IPS-11a (cell line): Measurements from ENCODE around the gene GABRR1.
"Not testable (repeated sequence)": the region's sequence is repeated elsewhere in the genome, so short reads cannot be mapped to it uniquely, and the experiment has no call there.

Experiments
- H3K4me3 ChIP-seq: one replicate; pipeline ENCODE4 v1.5.1; 2013; ENCODE audit warnings: low read depth, low read length, control low read depth

The GABRR1 gene

DNA sequence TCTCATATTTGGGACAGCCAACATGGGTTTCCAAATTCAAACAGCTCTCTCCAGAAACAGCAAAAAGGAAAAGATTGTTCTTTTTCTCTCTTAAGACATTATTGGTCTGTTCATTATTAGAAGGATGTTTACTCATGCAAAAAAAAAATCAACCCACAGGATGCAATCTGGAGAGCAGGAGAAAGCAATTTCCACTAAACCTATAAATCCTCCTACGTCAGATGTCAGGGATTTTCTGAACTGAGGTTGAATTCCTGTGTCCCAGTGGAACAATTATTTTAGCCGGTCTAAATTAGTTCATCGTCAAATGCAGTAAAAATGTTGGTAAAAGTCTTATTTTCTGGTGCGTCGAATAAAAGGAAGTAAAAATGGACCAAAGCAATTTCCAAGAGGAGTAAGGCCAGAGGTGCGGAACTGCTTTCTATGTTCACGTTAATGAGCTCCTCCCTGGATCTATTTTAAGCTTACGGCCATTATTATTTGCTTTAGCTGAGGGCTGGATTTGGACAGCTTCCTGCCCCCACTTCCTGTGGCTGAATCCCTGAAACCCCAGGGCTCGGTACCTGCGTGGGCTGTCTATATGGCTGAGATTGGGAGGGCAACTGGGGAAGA is at the start of gene GABRR1:
Gene GABRR1, minus strand, starts transcription at position 60 of the 612 bp plus-strand sequence. Its CDS starts 36 bp downstream, at position 24.
- no peak within 1 kb of the TSS for H3K4me3 ChIP-seq

DNA sequence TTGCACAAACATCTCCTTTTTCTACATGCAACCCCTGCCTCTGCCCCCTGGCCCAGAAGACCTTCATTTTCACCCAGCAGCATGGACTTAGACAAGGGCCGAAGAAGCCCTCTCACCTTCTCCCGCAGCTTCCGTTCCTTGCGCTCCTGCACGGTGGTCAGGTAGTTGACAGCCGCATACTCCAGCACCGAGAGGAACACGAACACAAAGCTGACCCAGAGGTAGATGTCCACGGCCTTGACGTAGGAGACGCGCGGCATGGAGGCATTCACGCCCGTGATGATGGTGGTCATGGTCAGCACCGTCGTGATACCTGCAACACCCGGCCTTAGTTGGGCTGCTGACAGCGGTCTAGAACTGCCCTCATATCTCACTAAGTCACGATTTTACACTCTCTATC is 47.1 kb upstream of the GABRR1 start:
- no peak overlapping the region for H3K4me3 ChIP-seq

GRCh38 chr6:89260832-89261231 is 43.7 kb upstream of the GABRR1 start:
- no peak overlapping the region for H3K4me3 ChIP-seq

DNA sequence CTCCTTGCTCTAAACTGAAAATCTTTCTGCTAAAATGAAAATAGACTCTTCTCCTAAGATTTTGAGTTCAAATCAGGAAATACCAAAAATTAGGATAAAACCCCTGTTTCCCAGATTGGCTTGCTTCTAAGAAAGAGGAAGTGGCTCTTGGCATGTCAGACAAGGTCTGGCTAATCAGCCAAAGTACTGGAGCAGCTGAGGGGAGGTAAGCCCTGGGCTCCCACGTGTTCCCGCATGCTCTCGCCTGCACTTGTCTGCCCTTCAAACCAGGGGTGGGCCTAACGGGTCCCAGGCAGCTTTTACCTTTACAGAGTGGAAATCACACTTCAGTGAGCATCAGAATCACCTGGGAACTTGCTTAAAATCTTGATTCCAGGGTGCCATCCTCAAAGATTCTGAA is 43.2 kb upstream of the GABRR1 start:
- no peak overlapping the region for H3K4me3 ChIP-seq

GRCh38 chr6:89258912-89259311 is 41.8 kb upstream of the GABRR1 start:
- no peak overlapping the region for H3K4me3 ChIP-seq

- H3K4me3 ChIP-seq = no peak overlapping the region
Observed at GRCh38 chr6:89257781-89258180, 40.6 kb upstream of the GABRR1 start.

GRCh38 chr6:89257346-89257745 is 40.2 kb upstream of the GABRR1 start:
- no peak overlapping the region for H3K4me3 ChIP-seq

- no peak overlapping the region for H3K4me3 ChIP-seq
Observed at GRCh38 chr6:89255417-89255816, 38.3 kb upstream of the GABRR1 start.

GRCh38 chr6:89254569-89254968 is 37.4 kb upstream of the GABRR1 start:
- H3K4me3 ChIP-seq = no peak overlapping the region

DNA sequence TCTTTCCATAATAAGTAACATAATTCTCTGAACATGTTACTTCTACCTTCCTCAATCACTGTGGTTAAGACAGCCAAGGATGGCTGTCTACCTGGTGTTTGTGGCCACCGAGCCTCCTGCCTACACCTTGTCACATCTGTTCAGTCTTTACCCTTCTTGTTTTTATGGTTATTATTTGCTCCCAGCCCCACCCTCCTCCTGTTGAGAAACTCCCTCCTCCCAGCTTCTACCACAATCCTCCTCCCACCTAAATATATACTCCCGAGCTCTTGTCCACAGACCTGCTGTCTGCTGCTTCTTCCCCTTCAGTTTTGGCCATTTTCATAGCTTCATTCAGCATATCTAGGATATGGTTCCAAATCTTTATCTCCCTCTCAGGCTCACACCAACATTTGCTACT is 35.7 kb upstream of the GABRR1 start:
- no peak overlapping the region for H3K4me3 ChIP-seq

DNA sequence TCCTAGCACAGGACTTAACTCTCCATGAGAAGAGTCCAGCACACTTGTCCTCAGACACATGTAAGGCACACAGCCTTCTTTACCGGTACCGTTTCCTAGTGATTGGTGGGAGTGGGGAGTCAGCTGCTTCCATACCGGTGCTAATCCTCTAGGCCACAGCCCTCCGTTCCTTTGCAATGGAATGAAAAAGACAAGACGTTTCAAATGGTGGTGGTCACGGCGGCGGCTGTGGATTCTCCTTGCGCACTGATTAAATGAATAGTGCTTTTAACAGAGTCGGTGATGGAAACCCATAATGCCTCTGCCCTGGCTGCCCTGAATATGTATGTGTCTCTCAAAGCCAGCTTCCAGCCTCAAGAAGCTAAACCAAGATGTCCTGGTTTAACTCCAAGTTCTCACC is 34.8 kb upstream of the GABRR1 start:
- no peak overlapping the region for H3K4me3 ChIP-seq

DNA sequence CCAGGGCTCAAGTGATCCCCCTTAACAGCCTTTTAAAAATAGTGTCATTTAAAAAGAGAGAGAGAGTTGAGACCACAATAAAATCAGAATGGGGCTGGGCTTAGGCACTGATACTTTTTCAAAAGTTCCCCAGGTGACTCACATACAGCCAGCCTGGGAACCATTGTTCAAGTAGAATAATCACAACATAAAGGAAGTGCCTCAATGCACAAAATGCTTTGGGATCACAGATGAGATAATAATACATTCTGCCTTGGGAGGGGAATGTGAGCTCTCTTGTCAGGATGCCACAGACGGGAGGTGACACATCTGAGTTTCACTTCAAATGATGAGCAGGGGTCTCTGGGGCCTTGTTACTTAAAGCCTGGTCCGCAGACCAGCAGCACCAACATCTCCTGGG is 34.0 kb upstream of the GABRR1 start:
- H3K4me3 ChIP-seq = no peak overlapping the region

DNA sequence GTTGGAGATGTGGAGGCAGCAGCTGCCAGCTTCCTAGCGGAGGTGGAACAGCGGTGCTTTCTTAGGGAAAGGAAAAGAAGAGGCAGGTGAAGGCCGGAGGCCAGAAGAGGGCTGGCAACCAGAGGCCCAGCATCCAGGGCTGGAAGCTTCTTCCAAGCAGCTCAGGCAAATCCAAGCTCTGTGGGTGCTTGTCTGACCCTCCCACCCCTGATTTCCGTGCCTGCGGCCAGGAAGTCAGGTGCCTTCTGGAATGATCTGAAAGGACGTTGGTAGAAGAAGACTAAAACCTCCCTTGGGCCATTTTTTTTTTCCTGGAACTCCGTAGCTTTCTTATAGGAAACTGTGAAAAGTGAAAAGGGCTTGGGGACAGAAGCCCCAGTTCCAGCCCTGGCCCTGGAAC is 33.1 kb upstream of the GABRR1 start:
- H3K4me3 ChIP-seq = no peak overlapping the region

DNA sequence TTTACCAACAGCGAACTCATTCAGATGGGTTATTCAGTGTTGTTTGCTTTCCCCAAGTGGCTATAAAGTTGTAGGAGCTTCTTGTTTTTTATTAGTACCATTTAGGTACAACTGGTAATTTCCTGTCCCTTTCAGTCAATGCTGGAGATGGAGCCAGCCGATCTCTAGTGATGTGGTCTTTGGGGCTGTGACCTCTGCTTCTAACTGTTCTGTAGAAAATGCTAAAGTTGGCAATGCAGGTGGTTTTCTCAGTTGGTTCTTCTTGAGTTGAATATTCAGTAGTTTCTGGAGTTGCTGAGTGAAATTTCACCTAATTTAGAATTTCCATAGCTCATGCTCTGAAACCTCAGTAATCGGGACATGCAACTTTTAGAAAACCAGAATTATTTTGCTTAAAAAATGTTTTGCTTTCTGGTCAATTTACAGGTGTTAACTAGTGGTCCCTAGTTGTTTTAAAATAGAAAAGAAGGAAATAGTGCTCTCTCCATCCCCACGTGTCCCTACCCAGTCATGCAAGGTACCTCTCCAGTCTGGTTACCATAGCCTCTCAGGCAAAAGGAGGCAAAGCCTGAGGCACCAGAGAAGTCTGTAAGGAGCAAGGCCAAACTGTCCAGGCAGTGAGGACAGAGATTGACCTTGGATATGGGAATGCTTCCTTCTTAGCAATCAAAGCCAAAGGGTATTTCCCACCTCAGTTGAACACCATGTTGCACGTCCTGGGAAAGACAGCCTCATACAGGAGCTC is 27.3 kb upstream of the GABRR1 start:
- H3K4me3 ChIP-seq = no peak overlapping the region

DNA sequence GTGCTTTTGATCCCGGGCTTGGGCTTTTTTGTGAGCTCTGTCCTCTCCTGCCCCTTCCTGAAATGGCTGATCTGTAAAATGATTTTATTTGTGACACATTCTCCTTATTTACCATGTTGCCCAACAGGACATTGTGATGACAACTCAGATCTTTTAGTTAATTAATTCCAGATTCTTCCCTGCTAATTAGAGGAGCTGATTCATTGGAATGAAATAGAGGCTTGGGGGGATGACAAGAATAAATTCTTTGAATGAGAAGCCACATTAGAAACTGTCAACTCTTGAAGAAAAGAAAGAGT is 26.1 kb upstream of the GABRR1 start:
- H3K4me3 ChIP-seq = no peak overlapping the region

DNA sequence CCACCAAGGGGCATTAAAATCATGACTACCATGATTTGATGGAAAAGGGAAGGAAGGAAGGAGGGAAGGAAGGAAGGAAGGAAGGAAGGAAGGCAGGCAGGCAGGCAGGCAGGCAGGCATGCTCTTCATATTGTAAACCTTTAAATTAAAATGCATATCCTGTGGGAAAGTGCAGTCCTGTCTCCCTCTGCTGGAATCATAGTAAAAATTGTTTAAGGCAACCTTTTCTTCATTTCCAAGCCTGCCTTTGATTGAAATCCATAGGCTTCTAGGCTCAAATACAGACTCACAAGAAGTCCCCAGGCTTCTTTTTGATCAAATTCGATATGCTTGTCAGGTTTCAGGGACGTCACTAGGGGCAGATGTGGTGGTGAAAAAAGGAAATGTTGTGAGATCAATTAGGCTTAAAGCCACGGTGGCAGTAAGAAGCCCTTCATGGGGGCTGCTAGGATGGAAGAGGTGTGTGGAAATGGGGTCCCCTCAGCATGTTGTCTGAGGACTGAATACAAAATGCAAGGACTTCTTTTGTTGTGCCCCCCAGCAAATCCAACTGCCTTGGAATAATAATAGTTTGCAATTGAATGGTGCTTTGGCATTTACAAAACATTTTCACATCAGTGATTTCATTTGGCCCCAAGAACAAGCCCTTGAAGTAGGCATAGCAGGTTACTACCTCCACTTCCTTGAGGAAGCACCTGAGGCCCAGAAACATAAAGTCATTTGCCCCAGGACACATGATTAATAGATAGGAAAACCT is 25.6 kb upstream of the GABRR1 start:
- no peak overlapping the region for H3K4me3 ChIP-seq

- no peak overlapping the region for H3K4me3 ChIP-seq
Observed at GRCh38 chr6:89239338-89239737, 22.2 kb upstream of the GABRR1 start.

DNA sequence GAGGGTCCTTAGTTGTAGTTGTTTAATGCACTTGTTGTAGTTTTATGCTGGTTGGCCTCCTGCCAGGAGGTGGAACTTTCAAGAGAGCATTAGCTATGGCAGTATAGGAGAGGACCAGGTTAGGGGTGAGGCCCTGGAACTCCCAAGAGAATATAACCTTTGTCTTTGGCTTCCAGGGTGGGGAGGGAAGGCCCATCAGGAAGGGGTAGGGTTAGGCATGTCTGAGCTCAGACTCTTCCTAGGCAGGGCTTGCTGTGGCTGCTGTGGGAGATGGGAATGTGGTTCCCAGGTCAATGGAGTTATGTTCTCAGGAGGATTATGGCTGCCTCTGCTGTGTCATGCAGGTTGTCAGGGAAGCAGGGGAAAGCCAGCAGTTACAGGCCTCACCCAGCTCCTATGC is 20.0 kb upstream of the GABRR1 start:
- H3K4me3 ChIP-seq = no peak overlapping the region

- not testable (repeated sequence) for H3K4me3 ChIP-seq
Observed at GRCh38 chr6:89233605-89234004, 16.4 kb upstream of the GABRR1 start.

GRCh38 chr6:89222712-89223039 is 5.5 kb upstream of the GABRR1 start:
- no peak overlapping the region for H3K4me3 ChIP-seq

DNA sequence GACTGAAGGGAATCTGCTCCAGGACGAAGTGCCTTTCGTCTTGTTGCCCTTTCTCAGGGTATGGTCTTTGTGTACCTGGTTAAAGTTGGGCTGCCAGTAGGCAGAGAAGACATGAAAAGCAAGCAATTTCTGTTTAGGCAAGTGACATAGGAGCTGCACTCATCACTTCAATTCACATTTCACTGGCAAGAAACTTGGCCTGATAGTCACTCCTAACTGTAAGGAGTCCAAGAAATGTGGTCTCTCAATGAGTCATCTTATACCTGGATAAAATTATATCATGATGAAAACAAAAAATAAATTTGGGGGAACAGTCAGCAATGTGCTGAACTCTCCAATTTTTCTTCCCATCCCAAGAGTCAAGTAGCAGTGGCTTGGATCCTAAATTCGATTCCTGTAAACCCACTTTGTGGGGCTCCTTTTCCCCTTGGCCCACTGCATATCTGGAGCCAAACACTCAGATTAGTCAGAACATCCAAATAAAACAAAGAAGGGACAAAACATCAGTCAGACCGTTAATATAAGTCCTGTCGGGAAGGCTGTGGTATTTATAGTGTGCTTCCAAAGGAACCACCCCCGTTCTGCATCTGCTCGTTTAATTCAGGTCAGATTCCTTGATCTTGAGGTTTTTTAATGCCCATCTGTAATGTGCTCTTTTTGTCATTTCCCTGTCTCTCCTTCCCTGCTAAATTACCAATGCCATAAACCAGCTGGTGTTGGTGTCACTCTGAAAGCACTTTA is 5.0 kb upstream of the GABRR1 start:
- no peak overlapping the region for H3K4me3 ChIP-seq

DNA sequence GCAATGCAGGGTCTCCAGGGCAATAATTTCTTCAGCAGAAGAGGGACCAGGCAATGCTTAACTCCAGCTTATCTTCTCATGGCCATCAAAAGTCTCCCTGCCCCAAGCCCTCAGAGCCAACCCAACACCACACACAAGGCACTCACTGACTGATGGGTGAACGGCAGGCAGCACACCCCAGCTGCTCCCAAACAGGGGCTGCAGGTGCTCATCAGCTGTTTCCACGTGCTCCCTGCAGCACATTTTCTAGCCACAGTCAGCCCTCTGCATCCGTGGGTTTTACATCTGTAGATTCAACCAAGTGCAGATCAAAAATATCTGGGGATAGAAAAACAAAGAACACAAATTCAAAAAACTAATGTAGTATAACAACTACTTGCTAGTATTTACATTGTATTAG is 4.0 kb upstream of the GABRR1 start:
- no peak overlapping the region for H3K4me3 ChIP-seq
